Epithelial cell of proximal tubule (primary cell): Measurements from ENCODE around the gene TSHZ3. TPM values are rescaled to one million over a fixed set of nuclear protein-coding genes. Genes with fewer than 3 reads are reported as not detected.

Experiments
- DNase-seq: peaks from one replicate; pipeline ENCODE4 v3.0.0-alpha.2; 2011; ENCODE audit warnings: low read depth
- H3K4me3 ChIP-seq: 2 replicates; pipeline ENCODE4 v1.5.1; 2011; ENCODE audit warnings: low read depth, mild to moderate bottlenecking, low read length
- CTCF ChIP-seq: conservative IDR thresholded peaks from 2 replicates; pipeline ENCODE4 v1.5.1; 2012; ENCODE audit warnings: low read depth, mild to moderate bottlenecking, low read length
- total RNA-seq: library from RNA; depleted of rRNA; stranded (reverse); fragments of >200 nt; gene quantifications from 2 replicates; pipeline ENCODE4 v1.2.3, GENCODE V29; 2015

Gene TSHZ3
- total RNA-seq, 1 donor from 2014 or later: 0.12 TPM

- TF ChIP-seq CTCF: no peak
- DNase-seq: peak; percentile 13
- H3K4me3 ChIP-seq: peak overlapping the region; percentile 63
Measured at GRCh38 chr19:31351056-31351854, 2.0 kb upstream of the TSHZ3 start.

DNA sequence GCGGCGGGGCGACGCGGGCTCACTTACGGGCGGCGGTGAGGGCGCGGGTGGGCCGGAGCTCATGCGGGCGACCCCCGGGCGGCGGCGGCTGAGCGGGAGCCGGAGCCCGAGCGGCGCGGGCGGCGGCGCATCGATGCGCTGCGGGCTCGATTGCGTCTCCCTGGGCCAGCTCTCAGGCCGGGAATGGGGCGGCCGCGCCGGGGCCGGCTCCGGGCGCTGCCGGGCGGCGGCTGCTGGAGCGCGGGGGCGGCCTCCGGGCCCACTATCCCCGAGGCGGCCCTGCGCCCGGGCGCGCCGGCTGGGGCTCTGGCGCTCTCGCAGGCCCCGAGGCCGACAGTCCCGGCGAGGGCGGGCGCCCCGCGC is 1.4 kb upstream of the TSHZ3 start:
- H3K4me3 ChIP-seq: peak overlapping the region; percentile 64
- DNase-seq: no peak
- TF ChIP-seq CTCF: no peak

GRCh38 chr19:31350033-31350692 is 927 bp upstream of the TSHZ3 start:
- no peak for DNase-seq
- peak overlapping the region; percentile 64 for H3K4me3 ChIP-seq
- no peak for TF ChIP-seq CTCF

- no peak for DNase-seq
Measured at GRCh38 chr19:31348481-31349159, 616 bp downstream of the TSHZ3 start.

DNA sequence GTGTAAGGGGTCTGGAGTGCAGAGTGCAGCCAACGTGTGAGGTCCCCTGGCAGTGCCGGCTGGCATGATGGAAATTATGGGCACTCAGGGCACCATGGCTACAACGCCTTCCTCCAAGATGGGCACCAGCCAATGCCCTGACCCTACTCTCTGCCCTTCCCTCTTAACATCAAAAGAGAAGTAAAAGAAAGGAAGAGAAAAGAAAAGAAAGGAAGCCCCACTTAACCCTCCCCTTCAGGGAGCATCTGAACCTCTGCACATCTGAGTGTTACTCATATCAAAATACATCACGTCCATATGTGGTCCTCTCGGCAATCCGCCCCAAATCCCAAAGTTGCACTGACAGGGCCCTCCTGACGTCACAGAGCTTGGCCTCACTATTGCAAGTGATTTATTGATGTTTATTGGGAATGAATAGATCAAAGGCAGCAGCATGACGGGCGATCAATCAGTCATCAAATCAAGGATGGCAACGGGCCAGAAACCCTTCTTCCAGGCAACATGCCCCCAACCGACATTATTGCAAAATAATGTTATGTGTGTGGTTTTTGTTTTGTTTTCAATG is 1.3 kb downstream of the TSHZ3 start:
- TF ChIP-seq CTCF: no peak
- DNase-seq: no peak
- H3K4me3 ChIP-seq: no peak overlapping the region

More at GRCh38 chr19:31348481-31349159, 616 bp downstream of the TSHZ3 start:
- TF ChIP-seq CTCF: no peak
- peak overlapping the region; percentile 48 for H3K4me3 ChIP-seq

DNA sequence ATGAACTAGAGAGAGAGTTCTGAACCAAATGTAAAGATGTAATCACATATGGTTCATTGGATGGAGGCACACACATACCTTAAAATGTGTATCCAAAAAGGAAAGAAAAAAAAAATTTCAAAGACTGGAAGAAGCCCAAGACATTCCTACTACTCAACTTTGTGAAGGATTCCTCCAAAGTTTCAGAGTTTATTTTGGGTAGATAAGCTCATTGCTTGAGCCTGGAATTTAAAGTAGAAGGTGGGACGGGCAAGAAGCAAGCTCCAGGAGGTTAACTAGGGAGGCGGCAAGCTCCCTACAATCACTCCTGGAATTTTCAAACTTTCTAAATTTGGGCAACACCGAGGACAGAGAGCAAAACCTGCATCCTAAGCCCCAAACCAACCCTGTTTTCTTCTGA is 1.9 kb downstream of the TSHZ3 start:
- no peak for DNase-seq
- TF ChIP-seq CTCF: no peak
- no peak overlapping the region for H3K4me3 ChIP-seq
